GM18520 (cell line): ENCODE results near the gene R3HDML.

ENCODE experiments used
- ATAC-seq: cut with Tn5 transposase; IDR thresholded peaks from one replicate; pipeline ENCODE4 v1.9.1; 2021; ENCODE audit not compliant: unreplicated experiment

R3HDML gene

GRCh38 chr20:44398335-44398734, 61.5 kb downstream of the R3HDML start:
- no peak for ATAC-seq

- no peak for ATAC-seq
Observed at GRCh38 chr20:44399446-44399845, 62.6 kb downstream of the R3HDML start.

GRCh38 chr20:44400671-44400969, 63.8 kb downstream of the R3HDML start:
- no peak for ATAC-seq
